ENCODE data around the gene TMEFF1.

TMEFF1 gene

DNA sequence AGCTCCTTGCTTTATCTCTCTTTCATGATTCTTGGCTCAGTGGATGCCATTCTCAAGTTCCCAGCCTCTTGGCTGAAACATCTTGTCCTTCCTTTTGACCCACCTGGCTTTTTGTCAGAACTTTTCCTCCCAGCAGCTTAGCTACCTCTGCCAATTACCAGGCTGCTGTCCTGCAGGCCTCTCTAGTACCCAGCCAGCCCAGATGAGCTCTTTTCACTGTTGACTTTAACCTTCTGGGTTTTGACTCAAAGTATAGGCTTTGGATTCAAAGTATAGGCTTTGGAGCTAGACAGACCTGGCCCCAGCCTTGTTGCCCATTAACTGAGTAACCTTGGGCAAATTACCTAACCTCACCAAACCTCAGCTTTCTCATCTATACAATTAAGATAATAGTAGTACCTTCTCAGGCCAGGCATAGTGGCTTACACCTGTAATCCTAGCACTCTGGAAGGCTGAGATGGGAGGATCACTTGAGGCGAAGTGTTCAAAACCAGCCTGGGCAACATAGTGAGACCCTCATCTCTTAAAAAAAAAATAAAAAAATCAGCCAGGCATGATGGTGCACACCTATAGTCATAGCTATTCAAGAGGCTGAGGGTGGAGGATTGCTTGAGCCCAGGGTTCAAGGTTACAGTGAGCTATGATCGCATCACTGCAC, 6.6 kb upstream of the TMEFF1 start:
- in situ Hi-C loops (cut with MboI; ENCODE audit: low pct_unique_long_range_greater_than_20kb, low sequenced_read_pairs, unreplicated experiment) = no loop called here
- TF ChIP-seq, protein P1, sequence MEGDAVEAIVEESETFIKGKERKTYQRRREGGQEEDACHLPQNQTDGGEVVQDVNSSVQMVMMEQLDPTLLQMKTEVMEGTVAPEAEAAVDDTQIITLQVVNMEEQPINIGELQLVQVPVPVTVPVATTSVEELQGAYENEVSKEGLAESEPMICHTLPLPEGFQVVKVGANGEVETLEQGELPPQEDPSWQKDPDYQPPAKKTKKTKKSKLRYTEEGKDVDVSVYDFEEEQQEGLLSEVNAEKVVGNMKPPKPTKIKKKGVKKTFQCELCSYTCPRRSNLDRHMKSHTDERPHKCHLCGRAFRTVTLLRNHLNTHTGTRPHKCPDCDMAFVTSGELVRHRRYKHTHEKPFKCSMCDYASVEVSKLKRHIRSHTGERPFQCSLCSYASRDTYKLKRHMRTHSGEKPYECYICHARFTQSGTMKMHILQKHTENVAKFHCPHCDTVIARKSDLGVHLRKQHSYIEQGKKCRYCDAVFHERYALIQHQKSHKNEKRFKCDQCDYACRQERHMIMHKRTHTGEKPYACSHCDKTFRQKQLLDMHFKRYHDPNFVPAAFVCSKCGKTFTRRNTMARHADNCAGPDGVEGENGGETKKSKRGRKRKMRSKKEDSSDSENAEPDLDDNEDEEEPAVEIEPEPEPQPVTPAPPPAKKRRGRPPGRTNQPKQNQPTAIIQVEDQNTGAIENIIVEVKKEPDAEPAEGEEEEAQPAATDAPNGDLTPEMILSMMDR (IDR thresholded peaks at IDR 0.05; ENCODE audit: extremely low read depth, insufficient read depth, missing control alignments) = no peak
- DNase-seq (ENCODE audit: low spot score) = no peak

DNA sequence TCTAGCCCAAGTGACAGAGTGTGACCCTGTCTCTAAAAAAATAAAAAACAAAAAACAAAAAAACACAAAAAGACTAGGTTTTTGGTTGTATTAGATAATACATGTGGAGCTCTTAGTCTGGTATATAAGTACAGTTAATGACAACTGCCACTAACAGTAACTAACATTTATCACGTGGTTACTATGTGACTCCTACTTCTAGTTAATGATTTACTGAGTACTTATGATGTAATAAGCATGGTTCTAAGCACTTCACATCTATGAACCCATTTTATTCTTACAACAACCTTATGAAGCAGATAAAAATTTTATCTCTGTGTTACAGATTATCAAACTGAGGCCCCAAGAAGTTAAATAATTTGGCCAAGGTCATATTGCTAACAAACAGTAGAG, 6.1 kb upstream of the TMEFF1 start:
- TF ChIP-seq, protein P1 (IDR thresholded peaks at IDR 0.05; ENCODE audit: extremely low read depth, insufficient read depth, missing control alignments) = no peak
- no peak for DNase-seq (ENCODE audit: low spot score)
- in situ Hi-C loops (cut with MboI; ENCODE audit: low pct_unique_long_range_greater_than_20kb, low sequenced_read_pairs, unreplicated experiment) = no loop called here

DNA sequence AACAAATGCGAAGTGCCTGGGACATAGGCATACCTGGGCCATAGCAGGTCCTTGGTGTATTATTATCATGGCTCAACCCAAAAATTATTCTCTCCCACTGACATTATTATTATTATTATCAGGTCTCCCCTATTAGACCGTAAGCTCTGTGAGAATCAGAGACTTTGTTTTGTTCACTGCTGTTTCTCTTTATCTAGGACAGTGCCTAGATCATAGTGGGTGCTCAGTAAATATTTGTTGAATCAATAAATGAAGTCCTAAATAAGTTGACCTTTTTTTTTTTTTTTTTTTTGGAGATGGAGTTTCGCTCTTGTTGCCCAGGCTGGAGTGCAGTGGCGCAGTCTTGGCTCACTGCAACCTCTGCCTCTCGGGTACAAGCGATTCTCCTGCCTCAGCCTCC, 4.9 kb upstream of the TMEFF1 start:
- in situ Hi-C loops (cut with MboI; ENCODE audit: low pct_unique_long_range_greater_than_20kb, low sequenced_read_pairs, unreplicated experiment) = no loop called here
- no peak for DNase-seq (ENCODE audit: low spot score)
- TF ChIP-seq, protein P1 (IDR thresholded peaks at IDR 0.05; ENCODE audit: extremely low read depth, insufficient read depth, missing control alignments) = no peak

DNA sequence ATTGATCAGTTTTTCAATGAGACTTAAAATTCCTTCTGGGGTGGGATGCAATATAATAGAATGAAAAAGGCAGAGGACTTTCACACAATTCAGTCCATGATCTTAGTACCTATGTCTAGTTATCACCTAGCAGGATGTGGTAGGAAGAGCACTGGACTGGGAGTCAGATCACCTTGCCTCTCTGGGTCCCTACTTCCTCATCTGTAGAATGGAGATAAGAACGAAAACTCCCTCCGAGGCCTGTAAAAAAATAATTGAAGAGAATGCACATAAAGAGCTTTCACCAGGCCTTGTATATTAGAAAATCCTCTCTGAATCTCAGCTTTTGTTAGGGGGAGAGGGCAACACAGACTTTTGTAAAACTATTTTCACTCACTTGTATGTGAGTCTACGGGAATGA, 681 bp upstream of the TMEFF1 start:
- in situ Hi-C loops (cut with MboI; ENCODE audit: low pct_unique_long_range_greater_than_20kb, low sequenced_read_pairs, unreplicated experiment) = no loop called here
- TF ChIP-seq, protein P1 (IDR thresholded peaks at IDR 0.05; ENCODE audit: extremely low read depth, insufficient read depth, missing control alignments) = no peak
- DNase-seq (ENCODE audit: low spot score) = no peak

DNA sequence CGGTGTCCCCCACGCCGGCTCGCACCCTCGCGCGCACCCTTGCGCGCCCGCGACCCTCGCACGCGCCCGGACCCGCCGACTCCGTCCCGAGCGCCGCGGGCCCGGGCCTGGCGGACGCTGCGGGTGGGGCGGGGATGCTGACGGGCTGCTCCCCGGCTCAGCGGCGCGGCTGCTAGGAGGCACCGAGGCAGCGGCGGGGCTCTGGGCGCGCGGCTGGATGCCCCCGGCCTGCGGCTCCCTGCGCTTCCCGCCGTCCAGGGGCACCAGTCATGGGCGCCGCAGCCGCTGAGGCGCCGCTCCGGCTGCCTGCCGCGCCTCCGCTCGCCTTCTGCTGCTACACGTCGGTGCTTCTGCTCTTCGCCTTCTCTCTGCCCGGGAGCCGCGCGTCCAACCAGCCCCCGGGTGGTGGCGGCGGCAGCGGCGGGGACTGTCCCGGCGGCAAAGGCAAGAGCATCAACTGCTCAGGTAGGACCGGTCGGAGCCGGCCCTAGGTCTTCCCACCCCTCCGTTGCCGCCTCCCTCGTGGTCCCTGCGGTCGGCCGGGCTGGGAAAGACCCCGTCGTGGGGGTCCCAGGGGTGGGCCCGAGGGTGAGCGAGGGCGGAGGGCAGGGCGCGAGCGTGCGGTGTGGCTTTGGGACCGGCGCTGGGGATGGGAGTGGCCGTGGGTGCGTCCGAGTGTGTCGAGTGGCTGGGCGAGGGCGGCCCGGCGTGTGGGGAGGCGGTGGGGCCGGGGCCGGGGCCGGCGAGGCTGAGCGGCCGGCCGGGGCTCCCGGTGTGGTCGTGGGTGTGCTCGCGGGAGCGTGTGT, 530 bp downstream of the TMEFF1 start:
- TF ChIP-seq, protein P1 (IDR thresholded peaks at IDR 0.05; ENCODE audit: extremely low read depth, insufficient read depth, missing control alignments) = no peak
- peak; percentile 69 for DNase-seq (ENCODE audit: low spot score)
- in situ Hi-C loops (cut with MboI; ENCODE audit: low pct_unique_long_range_greater_than_20kb, low sequenced_read_pairs, unreplicated experiment) = no loop called here

DNA sequence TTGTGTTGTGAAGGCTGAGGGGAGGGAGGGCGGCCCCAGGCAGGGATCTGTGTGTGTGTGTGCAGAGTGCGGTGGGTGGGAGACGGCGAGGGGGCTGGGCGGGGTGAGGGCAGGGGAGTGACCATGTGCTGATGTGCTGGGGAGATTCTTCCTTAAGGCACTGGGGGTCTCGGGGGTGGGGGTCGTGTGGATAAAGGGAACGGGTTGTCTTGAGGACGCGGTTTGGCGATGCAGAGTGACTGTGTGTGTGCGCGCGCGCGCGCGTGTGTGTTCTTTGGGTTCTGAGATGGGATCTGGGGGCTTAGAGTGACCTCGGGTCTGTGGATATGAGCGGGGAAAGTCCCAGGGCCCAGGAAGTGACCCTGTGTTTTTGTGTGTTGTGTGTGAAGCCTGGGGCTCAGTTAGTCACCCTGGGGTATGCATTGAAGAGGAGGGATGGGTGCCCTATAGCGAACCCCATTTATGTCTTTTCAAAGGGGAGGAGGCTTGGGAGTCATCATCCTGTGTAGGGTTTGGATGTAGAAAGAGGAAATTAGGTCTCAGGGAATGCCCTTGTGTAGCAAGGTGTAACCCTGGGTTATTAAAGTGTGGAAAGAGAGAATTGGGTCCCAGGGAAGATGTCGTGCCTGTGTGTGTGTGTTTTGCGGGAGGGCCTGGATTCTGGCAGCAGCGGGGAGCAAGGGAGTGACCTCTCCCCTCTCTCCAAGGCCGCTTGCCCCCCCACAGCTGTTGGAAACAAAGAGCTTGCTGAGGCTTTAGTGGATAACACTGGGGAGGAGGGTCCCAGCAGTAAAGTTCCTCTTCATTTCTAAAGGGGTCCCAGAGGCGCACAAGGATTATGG, 1.4 kb downstream of the TMEFF1 start:
- no peak for DNase-seq (ENCODE audit: low spot score)
- in situ Hi-C loops (cut with MboI; ENCODE audit: low pct_unique_long_range_greater_than_20kb, low sequenced_read_pairs, unreplicated experiment) = no loop called here
- TF ChIP-seq, protein P1 (IDR thresholded peaks at IDR 0.05; ENCODE audit: extremely low read depth, insufficient read depth, missing control alignments) = no peak

Data from GM13977 (cell line).